Measurements from ENCODE around the gene LRRC53. TPM values are rescaled to one million over a fixed set of nuclear protein-coding genes. Genes with fewer than 3 reads are reported as not detected.

LRRC53 gene
- total and polyA plus RNA-seq, 9 of the 15 experiments (the other 6 are each of a cell fraction or from before 2014, with no cell fraction given) = not detected

DNA sequence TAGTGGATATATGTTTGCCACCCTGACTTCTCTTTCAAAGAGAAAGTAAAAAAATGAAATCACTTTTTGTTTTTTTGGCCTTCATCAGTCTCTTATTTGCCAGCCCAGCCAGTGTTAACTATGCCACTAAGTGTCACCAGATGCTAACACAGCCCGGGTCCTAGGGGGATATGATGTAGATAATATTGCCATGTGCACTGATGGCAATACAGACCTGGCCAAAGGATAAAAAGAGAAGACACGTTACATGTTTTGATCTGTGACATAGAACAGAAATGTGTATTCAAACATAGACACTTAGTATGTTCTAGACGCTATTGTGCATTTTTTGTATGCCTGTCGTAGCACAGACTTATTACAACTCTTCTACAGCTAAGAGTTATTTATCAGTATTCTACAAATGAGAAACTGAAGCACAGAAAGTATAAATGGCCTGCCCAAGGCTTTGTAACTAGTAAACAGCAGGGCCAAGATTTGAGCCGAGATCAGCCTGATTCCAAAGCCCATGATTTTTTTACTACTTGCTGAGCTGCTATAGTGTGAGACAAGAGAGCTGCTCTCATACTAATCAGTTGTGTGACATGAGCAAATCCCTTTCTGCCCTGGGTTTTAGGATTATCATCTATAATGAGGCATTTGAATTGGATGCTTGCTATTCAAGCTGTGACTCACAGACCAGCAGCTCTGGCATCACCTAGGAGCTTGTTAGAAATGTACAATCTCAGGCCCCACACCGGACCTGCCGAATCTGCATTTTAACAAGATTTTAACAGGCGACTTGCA lies 6.3 kb downstream of the LRRC53 start (continued):
- no peak for TF ChIP-seq RBM34 (IDR thresholded peaks at IDR 0.05; ENCODE audit: borderline replicate concordance, insufficient read depth, low read length)
- TF ChIP-seq NEUROD1 (IDR thresholded peaks at IDR 0.05; ENCODE audit: borderline replicate concordance, low read depth, low read length, partially characterized antibody) = no peak
- TF ChIP-seq RBM39 (optimal IDR thresholded peaks at IDR 0.05; ENCODE audit: low read depth, low read length) = no peak
- no peak for TF ChIP-seq SRSF7 (optimal IDR thresholded peaks at IDR 0.05; ENCODE audit: low read depth, low read length)

DNA sequence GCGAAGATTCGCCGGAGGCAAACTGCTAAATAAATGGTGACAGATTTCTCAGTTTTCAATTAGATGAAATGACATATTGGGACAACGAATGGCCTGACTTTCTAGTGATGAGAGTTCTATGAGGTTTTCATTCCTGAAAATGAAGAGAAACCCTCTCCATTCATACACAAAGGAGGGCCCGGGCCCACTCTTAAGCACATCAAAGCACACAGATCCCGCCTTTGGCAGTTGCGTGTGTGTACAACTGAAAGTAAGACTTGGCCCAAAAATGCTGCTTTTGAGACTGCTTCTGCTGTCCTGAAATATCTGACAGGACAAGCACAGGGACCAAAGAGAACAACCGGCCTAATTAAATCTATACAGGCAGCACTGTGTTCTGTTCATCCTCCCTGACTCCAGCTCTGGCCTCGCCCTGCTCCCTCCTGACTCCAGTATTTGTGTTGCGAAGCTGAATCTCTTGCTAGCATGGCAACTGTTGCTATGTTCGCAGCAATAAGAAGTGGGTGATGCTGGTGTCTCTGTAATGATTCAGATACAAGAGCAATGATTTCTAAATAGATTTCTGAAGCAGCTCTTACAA lies 7.4 kb downstream of the LRRC53 start:
- ChIA-PET CTCF (ENCODE audit: low intra/inter-chr PET ratio) (interaction anchor here (0.6 kb wide), 1 partner anchor 665 kb away, joined by 3 read pairs; no protein-coding TSS in a partner anchor), POLR2A (no interaction called here)
- TF ChIP-seq, protein P1, sequence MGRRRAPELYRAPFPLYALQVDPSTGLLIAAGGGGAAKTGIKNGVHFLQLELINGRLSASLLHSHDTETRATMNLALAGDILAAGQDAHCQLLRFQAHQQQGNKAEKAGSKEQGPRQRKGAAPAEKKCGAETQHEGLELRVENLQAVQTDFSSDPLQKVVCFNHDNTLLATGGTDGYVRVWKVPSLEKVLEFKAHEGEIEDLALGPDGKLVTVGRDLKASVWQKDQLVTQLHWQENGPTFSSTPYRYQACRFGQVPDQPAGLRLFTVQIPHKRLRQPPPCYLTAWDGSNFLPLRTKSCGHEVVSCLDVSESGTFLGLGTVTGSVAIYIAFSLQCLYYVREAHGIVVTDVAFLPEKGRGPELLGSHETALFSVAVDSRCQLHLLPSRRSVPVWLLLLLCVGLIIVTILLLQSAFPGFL (CRISPR knock-in tag; IDR thresholded peaks at IDR 0.05) = no peak
- TF ChIP-seq ADNP (tag; IDR thresholded peaks at IDR 0.05) (no peak), ZNF184 (CRISPR knock-in tag; IDR thresholded peaks at IDR 0.05) (no peak), TAF7 (tag; IDR thresholded peaks at IDR 0.05) (no peak), HDAC6 (IDR thresholded peaks at IDR 0.05; ENCODE audit: low read depth, low read length) (no peak)
- TF ChIP-seq, protein P2, sequence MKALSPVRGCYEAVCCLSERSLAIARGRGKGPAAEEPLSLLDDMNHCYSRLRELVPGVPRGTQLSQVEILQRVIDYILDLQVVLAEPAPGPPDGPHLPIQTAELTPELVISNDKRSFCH (CRISPR knock-in tag; IDR thresholded peaks at IDR 0.05) = no peak
- TF ChIP-seq, protein P2 (tag; IDR thresholded peaks at IDR 0.05) = no peak
- TF ChIP-seq, protein P3, sequence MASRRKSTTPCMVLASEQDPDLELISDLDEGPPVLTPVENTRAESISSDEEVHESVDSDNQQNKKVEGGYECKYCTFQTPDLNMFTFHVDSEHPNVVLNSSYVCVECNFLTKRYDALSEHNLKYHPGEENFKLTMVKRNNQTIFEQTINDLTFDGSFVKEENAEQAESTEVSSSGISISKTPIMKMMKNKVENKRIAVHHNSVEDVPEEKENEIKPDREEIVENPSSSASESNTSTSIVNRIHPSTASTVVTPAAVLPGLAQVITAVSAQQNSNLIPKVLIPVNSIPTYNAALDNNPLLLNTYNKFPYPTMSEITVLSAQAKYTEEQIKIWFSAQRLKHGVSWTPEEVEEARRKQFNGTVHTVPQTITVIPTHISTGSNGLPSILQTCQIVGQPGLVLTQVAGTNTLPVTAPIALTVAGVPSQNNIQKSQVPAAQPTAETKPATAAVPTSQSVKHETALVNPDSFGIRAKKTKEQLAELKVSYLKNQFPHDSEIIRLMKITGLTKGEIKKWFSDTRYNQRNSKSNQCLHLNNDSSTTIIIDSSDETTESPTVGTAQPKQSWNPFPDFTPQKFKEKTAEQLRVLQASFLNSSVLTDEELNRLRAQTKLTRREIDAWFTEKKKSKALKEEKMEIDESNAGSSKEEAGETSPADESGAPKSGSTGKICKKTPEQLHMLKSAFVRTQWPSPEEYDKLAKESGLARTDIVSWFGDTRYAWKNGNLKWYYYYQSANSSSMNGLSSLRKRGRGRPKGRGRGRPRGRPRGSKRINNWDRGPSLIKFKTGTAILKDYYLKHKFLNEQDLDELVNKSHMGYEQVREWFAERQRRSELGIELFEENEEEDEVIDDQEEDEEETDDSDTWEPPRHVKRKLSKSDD (conservative IDR thresholded peaks at IDR 0.05; ENCODE audit: low read length) = no peak

More for the DNA sequence above, 7.4 kb downstream of the LRRC53 start:
- H3K9me1 ChIP-seq (ENCODE audit: control insufficient read depth, insufficient read depth, low read length) = no peaks in the 10 kb centered on the region
- H3K9ac ChIP-seq (ENCODE audit: insufficient read depth in 1 of 2, low read depth in 2 of 2, low read length in 2 of 2) = no peak overlapping the region
- H3K79me2 ChIP-seq (ENCODE audit: control insufficient read depth, insufficient read depth, low read length) = no peaks in the 10 kb centered on the region
- no peaks in the 10 kb centered on the region for H3K27me3 ChIP-seq (ENCODE audit: control insufficient read depth in 2 of 2, insufficient read depth in 2 of 2, low read length in 2 of 2)
- no peak overlapping the region for H3K27ac ChIP-seq (ENCODE audit: extremely low read depth, low read depth, low read length)
- no peak for DNase-seq (ENCODE audit: extremely low read depth in 1 of 4, low spot score in 3 of 4)
- no peak for ATAC-seq
- no peaks in the 10 kb centered on the region for H4K20me1 ChIP-seq (replicated peaks; ENCODE audit: control insufficient read depth, insufficient read depth, low read length)
- no peak for FAIRE-seq
- no peaks in the 10 kb centered on the region for H3K9me3 ChIP-seq (replicated peaks; ENCODE audit: control insufficient read depth, insufficient read depth, low read depth, low read length)
- intact Hi-C loops (cut with micrococcal nuclease) = no loop called here
- H3K36me3 ChIP-seq (ENCODE audit: control insufficient read depth, insufficient read depth, low read length) = no peaks in the 10 kb centered on the region
- WGBS (ENCODE audit: insufficient coverage, low coverage, missing lambda C conversion rate) = under 1% methylated on average over 11 of the region's 11 CpGs
- BruUV-seq (replicated peaks) = no TSS peak
- H3K4me2 ChIP-seq (ENCODE audit: insufficient read depth, low read length) = no peak overlapping the region
- in situ Hi-C loops (cut with MboI) = no loop called here
- H3K4me3 ChIP-seq = no peak overlapping the region
- no peak overlapping the region for H2AFZ ChIP-seq (ENCODE audit: low read depth, low read length)
- H3K4me1 ChIP-seq (replicated peaks in 1 of 2; ENCODE audit: control insufficient read depth in 2 of 2, insufficient read depth in 2 of 2, low read length in 2 of 2) = no peaks in the 10 kb centered on the region
